Upper lobe of left lung (tissue), 6 donors: Measurements from ENCODE around the gene VWA8. TPM values are rescaled to one million over a fixed set of nuclear protein-coding genes. Genes with fewer than 3 reads are reported as not detected.
"Not testable (repeated sequence)": the region's sequence is repeated elsewhere in the genome, so short reads cannot be mapped to it uniquely, and the experiment has no call there.

ENCODE experiments used
- ATAC-seq, 2 donors: fragments of 200-7000 bp; cut with Tn5 transposase; one replicate each; pipeline ENCODE4 v1.9.1; 2022; ENCODE audit warnings: mild to moderate bottlenecking in 2 of 2, moderate library complexity in 2 of 2; ENCODE audit not compliant: low FRiP score in 2 of 2
- DNase-seq, 2 donors: peaks; one replicate each; pipeline ENCODE4 v3.0.0-alpha.2; 2019 to 2020
- H3K27ac ChIP-seq, 4 donors: fragments of 200-600 bp; sonication (generic); one replicate each; pipeline ENCODE4 v1.5.1; 2016 to 2019
- H3K27me3 ChIP-seq, 4 donors: fragments of 200-600 bp; sonication (generic); one replicate each; pipeline ENCODE4 v1.5.1; 2017 to 2019
- H3K36me3 ChIP-seq, 4 donors: fragments of 200-600 bp; sonication (generic); one replicate each; pipeline ENCODE4 v1.5.1; 2016 to 2019
- H3K4me1 ChIP-seq, 4 donors: fragments of 200-600 bp; sonication (generic); one replicate each; pipeline ENCODE4 v1.5.1; 2018 to 2019
- H3K4me3 ChIP-seq, 4 donors: fragments of 200-600 bp; sonication (generic); one replicate each; pipeline ENCODE4 v1.5.1; 2017 to 2019; ENCODE audit warnings: mild to moderate bottlenecking in 2 of 4, moderate library complexity in 1 of 4
- H3K9me3 ChIP-seq, 4 donors: fragments of 200-600 bp; sonication (generic); one replicate each; pipeline ENCODE4 v1.5.1; 2018 to 2019
- CTCF ChIP-seq, 6 experiments: fragments of 450-650 bp in 4 of 6; fragments of 200-600 bp in 2 of 6; sonication (generic) in 2 of 6; IDR thresholded peaks; one replicate each; pipeline ENCODE4 v1.5.1; 2016 to 2019; ENCODE audit warnings: antibody characterized with exemption in 6 of 6
- EP300 ChIP-seq, 4 donors: sonication (generic); formaldehyde crosslinking; IDR thresholded peaks; one replicate each; pipeline ENCODE4 v1.5.1; 2017; ENCODE audit warnings: antibody characterized with exemption in 4 of 4, control low read depth in 2 of 4
- POLR2A ChIP-seq, 4 donors: fragments of 450-650 bp; IDR thresholded peaks; one replicate each; pipeline ENCODE4 v1.5.1; 2016 to 2017; ENCODE audit warnings: antibody characterized with exemption in 4 of 4, mild to moderate bottlenecking in 2 of 4
- POLR2AphosphoS5 ChIP-seq, 2 donors: sonication (generic); formaldehyde crosslinking; IDR thresholded peaks; one replicate each; pipeline ENCODE4 v1.5.1; 2017; ENCODE audit warnings: antibody characterized with exemption in 2 of 2
- WGBS, 2 donors: methylation state at CpG; one replicate each; pipeline ENCODE4 v1.1.5; 2017 to 2018; 5-methylcytosine and 5-hydroxymethylcytosine counted together
- total RNA-seq, 6 donors: library from RNA; depleted of rRNA in 4 of 6; stranded (reverse); fragments of >200 nt in 4 of 6; gene quantifications; one replicate each; pipeline versions ENCODE4 v1.1.0 to v1.2.1, GENCODE V29; 2016 to 2021
- donor health status: DM: no; HTN: no; CAD: no; lungs with moderate emphysema.
- donor health status: DM: no; HTN: yes; CAD: no; lungs with severe emphysema.

Gene VWA8
- total RNA-seq, 6 donors from 2014 or later: 15.0 to 39.8 (median 16.9) TPM

- H3K4me3 ChIP-seq: no peak overlapping the region
- peak in 1 of 2 donors; percentile 94 for ATAC-seq
- no peak for DNase-seq
- H3K27me3 ChIP-seq: no peaks in the 10 kb centered on the region
- no peak for TF ChIP-seq POLR2AphosphoS5 (IDR thresholded peaks at IDR 0.05)
- no peak for TF ChIP-seq POLR2A (IDR thresholded peaks at IDR 0.05)
- no peak for TF ChIP-seq EP300 (IDR thresholded peaks at IDR 0.05)
- TF ChIP-seq CTCF (IDR thresholded peaks at IDR 0.05): no peak
- no peaks in the 10 kb centered on the region for H3K9me3 ChIP-seq
- no peaks in the 10 kb centered on the region for H3K36me3 ChIP-seq
- WGBS, 2 donors: 73 to 77% methylated on average over 6 of the region's 6 CpGs
- H3K4me1 ChIP-seq: peaks cover 6 to 15% (median 11%) of the 10 kb centered on the region in 4 donors
- peak overlapping the region; percentile 38 to 78 (median 42) for H3K27ac ChIP-seq
These were observed 338.2 kb downstream of the VWA8 start for GRCh38 chr13:41622432-41623429.

- WGBS, 2 donors: 64 to 77% methylated on average over 5 of the region's 5 CpGs
- ATAC-seq: peak; percentile 81 to 91
- peak overlapping the region; percentile 28 to 78 (median 42) for H3K27ac ChIP-seq
These were observed 339.0 kb downstream of the VWA8 start for GRCh38 chr13:41621716-41622431.

GRCh38 chr13:41617633-41618032, 343.3 kb downstream of the VWA8 start:
- not testable (repeated sequence) for H3K27me3 ChIP-seq, H3K36me3 ChIP-seq, ATAC-seq, DNase-seq, H3K27ac ChIP-seq, H3K9me3 ChIP-seq, H3K4me3 ChIP-seq
- WGBS, 2 donors: 97% methylated on average over 4 to 5 of the region's 5 CpGs
- H3K4me1 ChIP-seq: peaks cover 15 to 26% (median 20%) of the 10 kb centered on the region in 4 donors

More at GRCh38 chr13:41621716-41622431, 339.0 kb downstream of the VWA8 start:
- H3K4me1 ChIP-seq: peaks cover 6 to 15% (median 11%) of the 10 kb centered on the region in 4 donors
- TF ChIP-seq CTCF (IDR thresholded peaks at IDR 0.05) (no peak), EP300 (IDR thresholded peaks at IDR 0.05) (no peak), POLR2A (IDR thresholded peaks at IDR 0.05) (no peak), POLR2AphosphoS5 (IDR thresholded peaks at IDR 0.05) (no peak)
- H3K36me3 ChIP-seq: no peaks in the 10 kb centered on the region
- no peaks in the 10 kb centered on the region for H3K27me3 ChIP-seq
- H3K9me3 ChIP-seq: no peaks in the 10 kb centered on the region
- DNase-seq: no peak
- no peak overlapping the region for H3K4me3 ChIP-seq

GRCh38 chr13:41616151-41616550, 344.8 kb downstream of the VWA8 start:
- H3K9me3 ChIP-seq: no peaks in the 10 kb centered on the region
- TF ChIP-seq EP300 (IDR thresholded peaks at IDR 0.05) (no peak), CTCF (IDR thresholded peaks at IDR 0.05) (no peak), POLR2AphosphoS5 (IDR thresholded peaks at IDR 0.05) (no peak), POLR2A (IDR thresholded peaks at IDR 0.05) (no peak)
- 83 to 94% methylated on average over 3 of the region's 3 CpGs for WGBS, 2 donors
- DNase-seq (no peak), ATAC-seq (no peak)
- peak overlapping the region in 3 of 4 donors; percentile 17 to 86 (median 37) for H3K27ac ChIP-seq
- no peaks in the 10 kb centered on the region for H3K36me3 ChIP-seq
- H3K4me3 ChIP-seq: no peak overlapping the region
- no peaks in the 10 kb centered on the region for H3K27me3 ChIP-seq
- H3K4me1 ChIP-seq: peaks cover 17 to 29% (median 23%) of the 10 kb centered on the region in 4 donors

GRCh38 chr13:41615528-41615855, 345.4 kb downstream of the VWA8 start:
- Histone ChIP-seq H3K4me1 (peaks cover 24 to 35% (median 29%) of the 10 kb centered on the region in 4 donors), H3K27ac (peak overlapping the region in 3 of 4 donors; percentile 76 to 86 (median 79))

More at GRCh38 chr13:41615528-41615855, 345.4 kb downstream of the VWA8 start:
- Histone ChIP-seq H3K27me3 (no peaks in the 10 kb centered on the region), H3K4me3 (no peak overlapping the region), H3K9me3 (no peaks in the 10 kb centered on the region), H3K36me3 (no peaks in the 10 kb centered on the region)
- no peak for ATAC-seq
- no peak for TF ChIP-seq EP300 (IDR thresholded peaks at IDR 0.05)
- TF ChIP-seq POLR2A (IDR thresholded peaks at IDR 0.05): no peak
- TF ChIP-seq POLR2AphosphoS5 (IDR thresholded peaks at IDR 0.05): no peak
- TF ChIP-seq CTCF (IDR thresholded peaks at IDR 0.05): no peak
- DNase-seq: no peak
